Measurements from ENCODE around the gene USP16.

Gene USP16

GRCh38 chr21:29082046-29082815 lies 57.8 kb downstream of the USP16 start:
- Histone ChIP-seq H3K9me3 (ENCODE audit: insufficient read depth, low read length, severe bottlenecking) (no peaks in the 10 kb centered on the region), H3K4me1 (ENCODE audit: insufficient read depth, low read length) (peaks cover 21% of the 10 kb centered on the region), H3K4me2 (ENCODE audit: insufficient read depth, low read length) (no peak overlapping the region), H3K36me3 (ENCODE audit: insufficient read depth, low read length) (no peaks in the 10 kb centered on the region), H4K20me1 (ENCODE audit: insufficient read depth, low read length) (no peaks in the 10 kb centered on the region), H3K27me3 (ENCODE audit: insufficient read depth, low read length, poor library complexity) (no peaks in the 10 kb centered on the region), H3K27ac (ENCODE audit: low read length) (no peak overlapping the region), H3K79me2 (ENCODE audit: insufficient read depth, low read length) (no peaks in the 10 kb centered on the region), H3K9ac (ENCODE audit: low read depth, low read length) (no peak overlapping the region), H2AFZ (ENCODE audit: low read depth, low read length) (no peak overlapping the region), H3K4me3 (ENCODE audit: low read depth in 1 of 2, low read length in 2 of 2) (no peak overlapping the region)
- TF ChIP-seq CTCF (IDR thresholded peaks at IDR 0.05; ENCODE audit: borderline replicate concordance, extremely low read depth, low read length, poor library complexity, severe bottlenecking) (no peak), EZH2 (IDR thresholded peaks at IDR 0.05; ENCODE audit: borderline replicate concordance, low read depth, low read length, severe bottlenecking) (no peak)
- DNase-seq (no peak), ATAC-seq (ENCODE audit: insufficient read depth, low read depth) (no peak)

- Histone ChIP-seq H4K20me1 (ENCODE audit: insufficient read depth, low read length) (no peaks in the 10 kb centered on the region), H3K27ac (ENCODE audit: low read length) (no peak overlapping the region), H3K79me2 (ENCODE audit: insufficient read depth, low read length) (no peaks in the 10 kb centered on the region), H3K9me3 (ENCODE audit: insufficient read depth, low read length, severe bottlenecking) (no peaks in the 10 kb centered on the region), H3K9ac (ENCODE audit: low read depth, low read length) (no peak overlapping the region), H3K27me3 (ENCODE audit: insufficient read depth, low read length, poor library complexity) (no peaks in the 10 kb centered on the region), H2AFZ (ENCODE audit: low read depth, low read length) (no peak overlapping the region), H3K4me3 (ENCODE audit: low read depth in 1 of 2, low read length in 2 of 2) (no peak overlapping the region), H3K4me2 (ENCODE audit: insufficient read depth, low read length) (no peak overlapping the region), H3K36me3 (ENCODE audit: insufficient read depth, low read length) (no peaks in the 10 kb centered on the region), H3K4me1 (ENCODE audit: insufficient read depth, low read length) (peaks cover 21% of the 10 kb centered on the region)
- ATAC-seq (ENCODE audit: insufficient read depth, low read depth) (no peak), DNase-seq (no peak)
- TF ChIP-seq EZH2 (IDR thresholded peaks at IDR 0.05; ENCODE audit: borderline replicate concordance, low read depth, low read length, severe bottlenecking): no peak
- TF ChIP-seq CTCF (IDR thresholded peaks at IDR 0.05; ENCODE audit: borderline replicate concordance, extremely low read depth, low read length, poor library complexity, severe bottlenecking): no peak
Measured at GRCh38 chr21:29083306-29083705, 58.8 kb downstream of the USP16 start.

- no peak for DNase-seq
- no peaks in the 10 kb centered on the region for H3K79me2 ChIP-seq (ENCODE audit: insufficient read depth, low read length)
- H3K4me3 ChIP-seq (ENCODE audit: low read depth in 1 of 2, low read length in 2 of 2): no peak overlapping the region
Measured at GRCh38 chr21:29084372-29084771, 59.9 kb downstream of the USP16 start.

More at GRCh38 chr21:29084372-29084771, 59.9 kb downstream of the USP16 start:
- TF ChIP-seq CTCF (IDR thresholded peaks at IDR 0.05; ENCODE audit: borderline replicate concordance, extremely low read depth, low read length, poor library complexity, severe bottlenecking) (no peak), EZH2 (IDR thresholded peaks at IDR 0.05; ENCODE audit: borderline replicate concordance, low read depth, low read length, severe bottlenecking) (no peak)
- H3K27me3 ChIP-seq (ENCODE audit: insufficient read depth, low read length, poor library complexity): no peaks in the 10 kb centered on the region
- H3K4me1 ChIP-seq (ENCODE audit: insufficient read depth, low read length): peaks cover 13% of the 10 kb centered on the region
- no peak overlapping the region for H3K4me2 ChIP-seq (ENCODE audit: insufficient read depth, low read length)
- no peaks in the 10 kb centered on the region for H3K9me3 ChIP-seq (ENCODE audit: insufficient read depth, low read length, severe bottlenecking)
- no peak overlapping the region for H2AFZ ChIP-seq (ENCODE audit: low read depth, low read length)
- H3K9ac ChIP-seq (ENCODE audit: low read depth, low read length): no peak overlapping the region
- no peak overlapping the region for H3K27ac ChIP-seq (ENCODE audit: low read length)
- no peaks in the 10 kb centered on the region for H4K20me1 ChIP-seq (ENCODE audit: insufficient read depth, low read length)
- no peak for ATAC-seq (ENCODE audit: insufficient read depth, low read depth)
- H3K36me3 ChIP-seq (ENCODE audit: insufficient read depth, low read length): no peaks in the 10 kb centered on the region

All from DND-41 (cell line).